ENCODE data around the gene NDOR1. TPM values are rescaled to one million over a fixed set of nuclear protein-coding genes. Genes with fewer than 3 reads are reported as not detected.

NDOR1 gene
- total RNA-seq, 1 donor from 2014 or later = 31.6 TPM

DNA sequence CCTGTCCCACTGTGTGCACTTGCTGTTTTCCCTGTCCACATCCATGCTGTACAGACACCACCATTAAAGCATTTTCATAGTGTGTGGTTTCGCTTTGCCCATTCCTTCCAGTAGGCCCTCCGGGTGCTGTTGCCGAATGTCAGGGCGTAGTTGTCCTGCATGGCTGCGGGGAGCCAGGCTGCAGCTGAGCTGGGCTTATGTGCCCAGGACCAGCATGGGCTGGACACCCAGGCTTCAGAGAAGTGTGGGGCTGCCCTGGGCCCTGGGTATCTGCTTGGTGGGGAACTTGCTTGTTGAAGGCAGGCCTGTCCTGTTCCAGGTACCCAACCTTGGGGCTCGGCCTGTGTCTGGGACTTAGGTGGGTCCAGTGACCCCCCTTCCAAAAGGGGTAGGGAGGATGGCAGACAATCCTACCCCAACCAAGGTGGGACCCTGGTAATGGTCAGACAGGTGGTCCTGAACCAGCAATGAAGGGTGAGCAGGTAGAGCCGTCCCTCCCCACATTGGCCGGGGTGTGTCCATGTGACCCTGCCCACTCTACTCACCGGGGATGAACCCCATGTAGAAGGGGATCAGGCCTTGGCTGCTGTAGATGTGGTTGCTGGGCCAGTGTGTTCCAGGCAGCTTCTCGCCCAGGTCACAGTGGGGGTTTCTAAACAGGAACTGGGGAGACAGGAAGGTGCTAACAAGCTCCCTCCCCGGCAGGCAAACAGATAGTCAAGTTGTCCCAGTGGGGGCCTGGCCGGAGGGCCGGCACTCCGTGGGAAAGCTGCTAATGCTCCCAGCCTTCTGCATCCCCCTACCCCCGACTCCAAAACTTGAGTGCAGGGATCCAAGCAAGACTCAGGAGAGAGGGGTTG, 38.4 kb downstream of the NDOR1 start:
- no peak for DNase-seq
- Mint-ChIP-seq H3K9me3 (ENCODE audit: unreplicated experiment) (peaks cover 3% of the 10 kb centered on the region), H3K4me3 (ENCODE audit: unreplicated experiment) (no peak overlapping the region), H3K27me3 (ENCODE audit: unreplicated experiment) (peaks cover 15% of the 10 kb centered on the region), H3K4me1 (ENCODE audit: low read depth, unreplicated experiment) (peaks cover 11% of the 10 kb centered on the region), H3K36me3 (ENCODE audit: unreplicated experiment) (no peaks in the 10 kb centered on the region), H3K27ac (ENCODE audit: unreplicated experiment) (no peak overlapping the region)
- TF ChIP-seq, protein P1, sequence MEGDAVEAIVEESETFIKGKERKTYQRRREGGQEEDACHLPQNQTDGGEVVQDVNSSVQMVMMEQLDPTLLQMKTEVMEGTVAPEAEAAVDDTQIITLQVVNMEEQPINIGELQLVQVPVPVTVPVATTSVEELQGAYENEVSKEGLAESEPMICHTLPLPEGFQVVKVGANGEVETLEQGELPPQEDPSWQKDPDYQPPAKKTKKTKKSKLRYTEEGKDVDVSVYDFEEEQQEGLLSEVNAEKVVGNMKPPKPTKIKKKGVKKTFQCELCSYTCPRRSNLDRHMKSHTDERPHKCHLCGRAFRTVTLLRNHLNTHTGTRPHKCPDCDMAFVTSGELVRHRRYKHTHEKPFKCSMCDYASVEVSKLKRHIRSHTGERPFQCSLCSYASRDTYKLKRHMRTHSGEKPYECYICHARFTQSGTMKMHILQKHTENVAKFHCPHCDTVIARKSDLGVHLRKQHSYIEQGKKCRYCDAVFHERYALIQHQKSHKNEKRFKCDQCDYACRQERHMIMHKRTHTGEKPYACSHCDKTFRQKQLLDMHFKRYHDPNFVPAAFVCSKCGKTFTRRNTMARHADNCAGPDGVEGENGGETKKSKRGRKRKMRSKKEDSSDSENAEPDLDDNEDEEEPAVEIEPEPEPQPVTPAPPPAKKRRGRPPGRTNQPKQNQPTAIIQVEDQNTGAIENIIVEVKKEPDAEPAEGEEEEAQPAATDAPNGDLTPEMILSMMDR (IDR thresholded peaks at IDR 0.05; ENCODE audit: partially characterized antibody, unreplicated experiment) = no peak

DNA sequence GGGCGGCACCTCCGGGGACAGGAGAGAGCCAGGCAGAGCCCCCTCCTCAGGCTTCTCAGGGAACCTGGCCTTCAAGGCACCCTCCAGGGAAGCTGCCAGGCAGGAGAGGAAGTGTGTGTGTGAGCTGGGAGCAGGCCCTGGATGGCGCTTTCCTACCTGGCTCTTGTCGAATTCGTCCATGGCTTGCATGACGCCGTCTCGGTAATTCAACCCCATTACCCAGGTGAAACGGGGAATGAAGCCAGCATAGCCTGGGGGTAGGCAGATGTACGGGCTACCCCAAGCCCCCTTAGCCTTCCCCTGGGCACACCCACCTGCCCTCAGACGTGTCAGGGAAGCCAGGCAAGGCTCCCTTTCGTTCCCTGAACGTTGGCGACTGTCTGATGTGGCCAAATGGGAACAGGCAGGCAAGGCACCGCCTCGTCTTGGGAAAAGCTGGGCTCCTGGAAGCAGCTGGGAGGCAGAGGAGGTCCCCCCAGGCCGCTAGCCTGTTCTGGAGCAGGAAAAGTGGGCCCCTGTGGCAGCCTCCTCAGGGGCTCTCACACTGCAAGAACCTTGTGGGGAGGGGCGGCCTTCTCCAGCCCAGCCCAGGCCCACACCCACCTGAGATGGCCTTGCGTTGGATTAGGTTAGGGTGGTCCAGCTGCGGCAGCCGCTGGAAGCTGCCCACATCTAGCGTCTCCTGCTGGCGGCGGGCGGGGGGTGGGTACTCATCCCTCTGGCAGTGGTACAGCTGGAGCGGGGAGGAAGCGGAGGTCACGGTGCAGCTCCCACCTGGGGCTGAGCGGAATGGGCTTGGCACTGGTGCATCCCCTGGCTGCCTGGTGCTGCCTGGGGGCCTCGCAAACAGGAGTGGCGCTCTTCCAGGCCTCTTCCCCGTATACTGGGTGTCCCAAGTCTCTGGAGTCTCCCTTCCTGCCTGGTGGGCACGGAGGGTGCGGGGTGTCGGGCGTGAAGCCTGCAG, 39.3 kb downstream of the NDOR1 start:
- Mint-ChIP-seq H3K27ac (ENCODE audit: unreplicated experiment) (no peak overlapping the region), H3K9me3 (ENCODE audit: unreplicated experiment) (no peaks in the 10 kb centered on the region), H3K4me3 (ENCODE audit: unreplicated experiment) (no peak overlapping the region), H3K4me1 (ENCODE audit: low read depth, unreplicated experiment) (peaks cover 7% of the 10 kb centered on the region), H3K27me3 (ENCODE audit: unreplicated experiment) (peaks cover 12% of the 10 kb centered on the region), H3K36me3 (ENCODE audit: unreplicated experiment) (no peaks in the 10 kb centered on the region)
- DNase-seq = no peak
- TF ChIP-seq, protein P1 (IDR thresholded peaks at IDR 0.05; ENCODE audit: partially characterized antibody, unreplicated experiment) = no peak

DNA sequence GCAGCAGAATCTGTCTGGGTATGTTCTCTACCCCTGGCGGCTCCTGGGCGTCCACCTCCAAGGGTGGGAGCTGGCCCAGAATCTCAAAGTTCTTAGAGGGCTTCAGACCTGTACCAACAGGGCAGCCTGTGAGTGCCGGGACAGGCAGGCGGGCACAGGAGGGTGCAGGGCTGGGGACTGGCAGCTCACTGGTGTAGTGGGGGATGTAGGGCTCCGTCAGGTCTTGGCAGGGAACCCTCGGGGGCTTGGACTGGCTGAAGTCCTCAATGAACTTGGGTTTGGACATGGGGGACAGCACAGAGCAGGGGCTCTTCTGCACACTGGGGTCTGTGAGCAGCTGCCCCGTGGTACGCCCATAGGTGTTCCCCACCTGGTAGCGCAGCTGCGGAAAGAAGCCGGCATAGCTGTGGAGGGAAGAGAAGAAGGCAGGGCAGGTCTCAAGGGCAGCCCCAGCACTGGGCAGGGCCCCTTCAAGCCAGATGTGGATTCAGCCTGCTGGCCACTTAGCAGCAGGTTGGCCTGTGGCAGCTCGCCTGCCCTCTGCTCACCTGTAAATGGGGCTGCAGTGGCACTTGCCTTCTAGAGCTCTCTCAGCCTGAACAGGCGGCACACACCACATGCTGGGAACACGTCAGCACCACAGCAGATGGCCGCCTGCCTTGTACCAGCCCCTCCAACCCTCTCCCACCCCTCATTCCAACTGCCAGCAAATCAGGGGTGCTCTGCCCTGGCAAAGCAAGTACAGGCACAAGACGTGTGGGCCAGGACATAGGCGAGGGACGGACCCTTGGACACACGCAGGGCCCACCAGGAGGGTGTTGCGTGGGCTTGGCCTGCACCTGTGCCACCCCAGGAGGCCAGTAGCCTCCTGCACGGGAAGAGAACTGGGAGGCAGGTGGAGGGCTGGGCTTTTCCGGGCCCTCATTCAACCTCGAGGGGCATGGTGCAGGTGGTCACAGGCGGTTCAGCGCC, 40.2 kb downstream of the NDOR1 start:
- Mint-ChIP-seq H3K36me3 (ENCODE audit: unreplicated experiment) (no peaks in the 10 kb centered on the region), H3K27ac (ENCODE audit: unreplicated experiment) (no peak overlapping the region), H3K4me1 (ENCODE audit: low read depth, unreplicated experiment) (peaks cover 7% of the 10 kb centered on the region), H3K9me3 (ENCODE audit: unreplicated experiment) (no peaks in the 10 kb centered on the region), H3K27me3 (ENCODE audit: unreplicated experiment) (peaks cover 11% of the 10 kb centered on the region), H3K4me3 (ENCODE audit: unreplicated experiment) (no peak overlapping the region)
- DNase-seq = no peak
- TF ChIP-seq, protein P1 (IDR thresholded peaks at IDR 0.05; ENCODE audit: partially characterized antibody, unreplicated experiment) = no peak

DNA sequence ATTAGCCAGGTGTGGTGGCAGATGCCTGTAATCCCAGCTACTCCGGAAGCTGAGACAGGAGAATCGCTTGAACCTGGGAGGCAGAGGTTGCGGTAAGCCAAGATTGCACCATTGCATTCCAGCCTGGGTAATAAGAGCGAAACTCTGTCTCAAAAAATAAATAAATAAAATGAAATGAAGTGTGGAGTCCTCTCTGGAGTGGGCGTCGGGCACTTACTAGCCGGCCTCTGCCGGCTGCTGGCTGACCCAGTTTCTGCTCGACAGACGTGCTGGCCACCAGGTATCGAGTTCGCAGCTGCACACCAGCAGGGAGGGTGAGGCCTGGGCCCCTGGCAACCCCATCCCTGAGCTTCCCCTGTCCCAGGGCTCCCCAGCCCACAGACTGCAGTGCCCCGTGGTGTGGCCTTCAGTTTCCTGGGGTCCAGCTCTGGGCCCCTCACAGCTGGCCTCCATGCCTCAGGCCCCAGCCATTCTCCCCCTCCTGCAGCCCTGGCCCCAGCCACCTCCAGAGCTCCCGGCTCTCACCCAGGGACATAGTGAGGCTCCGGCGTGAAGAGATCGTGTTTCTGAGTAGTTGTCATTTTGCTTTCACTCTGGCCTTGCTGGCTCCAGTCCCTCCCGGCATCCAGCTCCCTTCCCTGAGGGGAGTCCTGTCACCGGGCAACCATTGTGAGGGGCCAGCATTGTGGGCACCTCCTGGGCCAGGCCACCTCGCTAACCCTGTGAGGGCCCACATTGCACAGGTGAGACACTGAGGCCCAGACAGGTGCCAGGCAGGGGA, 41.8 kb downstream of the NDOR1 start:
- TF ChIP-seq, protein P1 (IDR thresholded peaks at IDR 0.05; ENCODE audit: partially characterized antibody, unreplicated experiment) = no peak
- H3K9me3 Mint-ChIP-seq (ENCODE audit: unreplicated experiment) = no peaks in the 10 kb centered on the region
- H3K4me1 Mint-ChIP-seq (ENCODE audit: low read depth, unreplicated experiment) = peaks cover 6% of the 10 kb centered on the region
- no peak overlapping the region for H3K4me3 Mint-ChIP-seq (ENCODE audit: unreplicated experiment)
- no peaks in the 10 kb centered on the region for H3K36me3 Mint-ChIP-seq (ENCODE audit: unreplicated experiment)
- DNase-seq = no peak
- H3K27me3 Mint-ChIP-seq (ENCODE audit: unreplicated experiment) = peaks cover 7% of the 10 kb centered on the region
- H3K27ac Mint-ChIP-seq (ENCODE audit: unreplicated experiment) = no peak overlapping the region
